GM23248 (cell line): ENCODE data around the gene TRO. TPM values are rescaled to one million over a fixed set of nuclear protein-coding genes. Genes with fewer than 3 reads are reported as not detected.

ENCODE experiments used
- DNase-seq: peaks from one replicate; pipeline ENCODE4 v3.0.0-alpha.2; 2015
- H2AFZ ChIP-seq: fragments of 200-600 bp; sonication (generic); 2 replicates; pipeline ENCODE4 v1.6.1; 2016; ENCODE audit warnings: antibody characterized with exemption
- H3F3A ChIP-seq: fragments of 200-600 bp; sonication (generic); 2 replicates; pipeline ENCODE4 v1.6.1; 2016; ENCODE audit warnings: mild to moderate bottlenecking, antibody characterized with exemption, mixed run types; ENCODE audit not compliant: insufficient read depth
- H3K27ac ChIP-seq: fragments of 200-600 bp; sonication (generic); 2 replicates; pipeline ENCODE4 v1.5.1; 2016; ENCODE audit warnings: mild to moderate bottlenecking
- H3K27me3 ChIP-seq: fragments of 200-600 bp; sonication (generic); replicated peaks from 2 replicates; pipeline ENCODE4 v1.6.1; 2016; ENCODE audit warnings: mild to moderate bottlenecking; ENCODE audit not compliant: insufficient read depth
- H3K36me3 ChIP-seq: fragments of 200-600 bp; sonication (generic); 2 replicates; pipeline ENCODE4 v1.6.1; 2016; ENCODE audit warnings: low read depth, mild to moderate bottlenecking
- H3K4me1 ChIP-seq: fragments of 200-600 bp; sonication (generic); 2 replicates; pipeline ENCODE4 v1.6.1; 2016; ENCODE audit warnings: mild to moderate bottlenecking; ENCODE audit not compliant: insufficient read depth
- H3K4me2 ChIP-seq: fragments of 200-600 bp; sonication (generic); one replicate; pipeline ENCODE4 v1.6.1; 2016; ENCODE audit warnings: mild to moderate bottlenecking; ENCODE audit not compliant: unreplicated experiment
- H3K4me3 ChIP-seq: fragments of 200-600 bp; sonication (generic); 2 replicates; pipeline ENCODE4 v1.5.1; 2016; ENCODE audit warnings: mild to moderate bottlenecking
- H3K79me2 ChIP-seq: fragments of 200-600 bp; sonication (generic); 2 replicates; pipeline ENCODE4 v1.6.1; 2016; ENCODE audit warnings: mild to moderate bottlenecking; ENCODE audit not compliant: insufficient read depth
- H3K9ac ChIP-seq: fragments of 200-600 bp; sonication (generic); 2 replicates; pipeline ENCODE4 v1.6.1; 2016; ENCODE audit warnings: mild to moderate bottlenecking
- H3K9me2 ChIP-seq: fragments of 200-600 bp; sonication (generic); 2 replicates; pipeline ENCODE4 v1.6.1; 2016; ENCODE audit warnings: mixed run types, mild to moderate bottlenecking, moderate library complexity; ENCODE audit not compliant: insufficient read depth
- H3K9me3 ChIP-seq: fragments of 200-600 bp; sonication (generic); one replicate; pipeline ENCODE4 v1.6.1; 2017; ENCODE audit warnings: low read depth
- H4K20me1 ChIP-seq: fragments of 200-600 bp; sonication (generic); 2 replicates; pipeline ENCODE4 v1.6.0; 2016; ENCODE audit not compliant: insufficient read depth
- EZH2 ChIP-seq: fragments of 200-600 bp; sonication (generic); IDR thresholded peaks from 2 replicates; pipeline ENCODE4 v1.6.1; 2018; ENCODE audit warnings: antibody characterized with exemption, mild to moderate bottlenecking; ENCODE audit not compliant: insufficient read depth, poor library complexity, severe bottlenecking
- EZH2phosphoT487 ChIP-seq: fragments of 200-600 bp; sonication (generic); IDR thresholded peaks from 2 replicates; pipeline ENCODE4 v1.6.1; 2018; ENCODE audit warnings: antibody characterized with exemption, moderate library complexity, mild to moderate bottlenecking, low read depth; ENCODE audit not compliant: insufficient read depth
- WGBS, 2 experiments: methylation state at CpG; one replicate each; pipeline ENCODE4 v1.1.6; 2015 to 2017; ENCODE audit warnings: low lambda C conversion rate in 2 of 2, low coverage in 1 of 2; ENCODE audit errors: missing lambda C conversion rate in 2 of 2; 5-methylcytosine and 5-hydroxymethylcytosine counted together
- in situ Hi-C: fragments of 300-500 bp; cut with MboI; formaldehyde crosslinking; loops from 2 replicates; pipeline ENCODE4 v1.15.0; 2020
- polyA plus RNA-seq: library from polyadenylated mRNA; unstranded; fragments of >200 nt; fragmentation: Nextera tagmentation; extraction: Ambion mirVana; gene quantifications from 2 replicates; pipeline ENCODE4 v1.2.1, GENCODE V29; 2016
- total RNA-seq: library from RNA; depleted of rRNA; stranded (reverse); fragments of >200 nt; shearing (Covaris generic); gene quantifications from 2 replicates; pipeline ENCODE4 v1.2.3, GENCODE V29; 2014; rRNA removed

TRO gene
- 15.0 and 17.7 TPM in 2 replicates for total RNA-seq
- 13.6 and 16.4 TPM in 2 replicates for polyA plus RNA-seq

GRCh38 chrX:54920610-54921426 lies at the start of gene TRO:
TRO (plus strand) TSS chrX:54920824; CDS start chrX:54922247, 1,423 bp downstream.
- peak; percentile 26 for DNase-seq
- no peaks in the 10 kb centered on the region for H3K79me2 ChIP-seq
- peak within 1 kb of the TSS; percentile 78 for H3K4me2 ChIP-seq
- TF ChIP-seq EZH2 (no peak), EZH2phosphoT487 (no peak)
- H3K9me2 ChIP-seq = no peaks in the 10 kb centered on the region
- peak within 1 kb of the TSS; percentile 86 for H3K4me3 ChIP-seq
- H3F3A ChIP-seq = no peaks in the 10 kb centered on the region
- H4K20me1 ChIP-seq = no peaks in the 10 kb centered on the region
- H3K4me1 ChIP-seq = no peaks in the 10 kb centered on the region
- H3K27ac ChIP-seq = no peak within 1 kb of the TSS; the same call in 1 of the 2 replicates
- peak within 1 kb of the TSS; percentile 95 for H2AFZ ChIP-seq
- whole genome bisulfite sequencing, 2 experiments = 0 to 1% methylated on average over 17 to 28 of the region's 29 CpGs
- no peaks in the 10 kb centered on the region for H3K36me3 ChIP-seq
- peak within 1 kb of the TSS; percentile 77 for H3K9ac ChIP-seq
- no peaks in the 10 kb centered on the region for H3K9me3 ChIP-seq
- in situ Hi-C loops = no loop called here
- H3K27me3 ChIP-seq = no peaks in the 10 kb centered on the region

- TF ChIP-seq EZH2phosphoT487 (no peak), EZH2 (no peak)
Observed at GRCh38 chrX:54885740-54886139, 34.9 kb upstream of the TRO start.

GRCh38 chrX:54891573-54891972 lies 29.1 kb upstream of the TRO start:
- Histone ChIP-seq H3K27ac (no peak overlapping the region), H3K4me2 (no peak overlapping the region), H3K9me2 (no peaks in the 10 kb centered on the region), H3K27me3 (no peaks in the 10 kb centered on the region), H3K9ac (no peak overlapping the region), H3K36me3 (no peaks in the 10 kb centered on the region), H3K9me3 (no peaks in the 10 kb centered on the region), H3F3A (no peaks in the 10 kb centered on the region), H4K20me1 (no peaks in the 10 kb centered on the region), H3K4me1 (no peaks in the 10 kb centered on the region), H3K79me2 (no peaks in the 10 kb centered on the region), H3K4me3 (no peak overlapping the region), H2AFZ (no peak overlapping the region)
- peak; percentile 52 for DNase-seq
- 16 to 28% methylated on average over 3 of the region's 3 CpGs for WGBS, 2 experiments
- no peak for TF ChIP-seq EZH2phosphoT487
- no peak for TF ChIP-seq EZH2
- in situ Hi-C loops = no loop called here

More at GRCh38 chrX:54885740-54886139, 34.9 kb upstream of the TRO start:
- H3K4me3 ChIP-seq = no peak overlapping the region
- no peaks in the 10 kb centered on the region for H3K79me2 ChIP-seq
- no peaks in the 10 kb centered on the region for H3K27me3 ChIP-seq
- in situ Hi-C loops = no loop called here
- no peaks in the 10 kb centered on the region for H3K4me1 ChIP-seq
- 17 to 18% methylated on average over 3 of the region's 3 CpGs for WGBS, 2 experiments
- H3K27ac ChIP-seq = no peak overlapping the region
- no peaks in the 10 kb centered on the region for H3K9me3 ChIP-seq
- H4K20me1 ChIP-seq = no peaks in the 10 kb centered on the region
- no peaks in the 10 kb centered on the region for H3F3A ChIP-seq
- no peak overlapping the region for H2AFZ ChIP-seq
- no peak overlapping the region for H3K9ac ChIP-seq
- H3K36me3 ChIP-seq = no peaks in the 10 kb centered on the region
- DNase-seq = no peak
- H3K9me2 ChIP-seq = no peaks in the 10 kb centered on the region
- no peak overlapping the region for H3K4me2 ChIP-seq

GRCh38 chrX:54894159-54894558 lies 26.5 kb upstream of the TRO start:
- DNase-seq = no peak
- Histone ChIP-seq H3K27ac (no peak overlapping the region), H3K9me2 (no peaks in the 10 kb centered on the region), H4K20me1 (no peaks in the 10 kb centered on the region), H3K9me3 (no peaks in the 10 kb centered on the region), H3K36me3 (no peaks in the 10 kb centered on the region), H3K4me3 (no peak overlapping the region), H3K79me2 (no peaks in the 10 kb centered on the region), H3K9ac (no peak overlapping the region), H3K4me1 (no peaks in the 10 kb centered on the region), H3K4me2 (no peak overlapping the region), H2AFZ (no peak overlapping the region), H3F3A (no peaks in the 10 kb centered on the region), H3K27me3 (no peaks in the 10 kb centered on the region)
- 0 to 8% methylated on average over 1 of the region's 1 CpG for WGBS, 2 experiments
- in situ Hi-C loops = no loop called here
- TF ChIP-seq EZH2 (no peak), EZH2phosphoT487 (no peak)
